ENCODE measurements around the gene HRG.

The HRG gene

GRCh38 chr3:186639778-186640472 lies 25.9 kb upstream of the HRG start, which contains the start of gene FETUB:
Gene FETUB (plus strand): TSS chr3:186640399. CDS start chr3:186640461, 62 bp downstream.
- no peak for DNase-seq

GRCh38 chr3:186640473-186640818 lies 25.4 kb upstream of the HRG start:
- DNase-seq: no peak

DNA sequence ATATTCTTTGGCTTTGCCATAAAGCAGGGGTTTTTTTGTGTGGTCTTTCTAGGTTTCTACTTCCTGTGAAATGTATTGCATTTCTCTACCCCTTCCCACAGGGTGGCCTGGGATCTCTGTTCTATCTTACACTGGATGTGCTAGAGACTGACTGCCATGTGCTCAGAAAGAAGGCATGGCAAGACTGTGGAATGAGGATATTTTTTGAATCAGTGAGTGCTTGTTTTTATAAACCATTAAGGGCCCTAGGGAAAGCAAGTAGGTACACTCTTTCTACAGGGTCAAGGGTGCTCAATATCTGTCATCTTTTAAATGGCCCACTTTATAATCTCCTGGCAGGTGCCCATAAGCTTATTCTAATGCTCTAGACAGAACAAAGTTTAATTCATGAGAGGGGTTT lies 24.9 kb upstream of the HRG start:
- no peak for DNase-seq

GRCh38 chr3:186642014-186642413 lies 23.8 kb upstream of the HRG start:
- DNase-seq: no peak

GRCh38 chr3:186643493-186643892 lies 22.3 kb upstream of the HRG start:
- DNase-seq: no peak

- DNase-seq: no peak
Observed at GRCh38 chr3:186644683-186645082, 21.1 kb upstream of the HRG start.

DNA sequence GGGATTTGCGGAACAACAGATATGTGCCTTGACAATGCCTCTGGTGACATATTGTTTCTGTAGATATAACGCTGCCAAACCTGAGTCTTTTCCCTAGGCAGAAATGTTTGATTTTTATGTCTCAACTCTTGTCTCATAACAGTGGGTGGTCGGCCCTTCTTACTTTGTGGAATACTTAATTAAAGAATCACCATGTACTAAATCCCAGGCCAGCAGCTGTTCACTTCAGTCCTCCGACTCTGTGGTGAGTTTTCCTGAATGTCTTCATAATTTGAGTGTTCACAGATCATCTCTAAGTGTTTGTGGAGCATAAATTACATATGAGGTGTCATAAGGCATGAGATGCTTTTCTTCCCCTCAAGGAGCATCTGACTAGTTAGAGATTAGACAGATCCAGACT lies 19.7 kb upstream of the HRG start:
- no peak for DNase-seq

DNA sequence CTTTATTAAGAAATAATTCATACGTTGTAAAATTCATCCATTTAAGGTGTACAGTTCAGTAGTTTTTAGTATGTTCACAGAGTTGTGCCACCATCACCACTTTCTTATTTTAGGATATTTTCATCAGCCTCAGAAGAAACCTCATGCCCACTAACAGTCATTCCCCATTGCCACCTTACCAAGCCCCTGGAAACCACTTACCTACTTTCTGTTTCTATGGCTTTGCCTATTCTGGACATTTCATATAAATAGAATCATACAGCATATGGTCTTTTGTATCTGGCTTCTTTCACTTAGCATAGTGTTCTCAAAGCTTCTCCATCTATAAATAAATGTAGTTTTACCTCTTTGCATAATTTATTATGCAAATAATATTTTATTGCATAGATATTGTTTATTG lies 19.0 kb upstream of the HRG start:
- no peak for DNase-seq

- DNase-seq: no peak
Observed at GRCh38 chr3:186648851-186649250, 17.0 kb upstream of the HRG start.

DNA sequence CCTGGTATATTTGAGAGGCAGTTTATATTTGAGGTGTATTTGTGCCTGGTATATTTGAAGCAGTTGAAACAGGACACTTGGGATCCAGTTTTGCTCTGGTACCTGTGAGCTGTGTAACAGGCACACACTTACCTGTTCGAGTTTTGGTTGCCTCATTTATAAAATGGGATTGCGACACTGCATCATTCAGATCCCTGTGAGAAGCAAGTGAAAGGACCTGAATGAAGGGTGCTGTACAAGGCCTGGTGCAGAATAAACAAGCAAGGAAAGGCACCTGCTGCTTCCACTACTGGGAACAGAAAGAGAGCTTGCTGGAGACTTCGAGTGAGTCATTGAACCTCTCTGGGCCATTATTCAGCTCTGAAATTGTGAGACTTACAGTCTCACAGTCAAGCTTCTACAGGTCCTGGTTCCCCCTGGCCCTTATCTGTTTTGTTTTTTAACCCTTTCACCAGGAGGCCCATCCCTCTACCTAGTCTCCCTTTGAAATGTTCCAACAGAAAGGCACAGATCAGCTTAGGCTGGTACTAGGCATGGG lies 14.1 kb upstream of the HRG start:
- no peak for DNase-seq

GRCh38 chr3:186653080-186653707 lies 12.6 kb upstream of the HRG start:
- no peak for DNase-seq

DNA sequence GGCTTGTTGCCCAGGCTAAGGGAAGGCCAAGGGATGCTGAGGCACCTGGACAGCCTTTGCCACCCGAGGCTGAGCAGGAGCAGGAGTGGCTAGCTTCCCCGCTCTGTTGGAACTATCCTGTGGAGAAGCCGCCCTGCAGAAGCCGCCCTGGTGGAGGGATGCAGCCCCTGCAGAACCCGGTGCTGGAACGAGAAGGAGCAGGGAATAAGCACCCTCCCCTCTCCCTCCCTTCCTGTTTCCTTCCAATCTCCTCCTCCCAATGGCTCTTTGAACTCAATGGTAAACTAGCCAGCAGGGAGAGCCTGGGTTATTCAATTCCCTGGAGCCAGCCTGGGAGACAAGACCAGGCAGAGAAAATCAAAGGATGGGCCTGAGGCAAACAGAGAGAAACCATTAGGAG lies 11.8 kb upstream of the HRG start:
- no peak for DNase-seq

- DNase-seq: no peak
Observed at GRCh38 chr3:186663361-186664118, 2.3 kb upstream of the HRG start.

DNA sequence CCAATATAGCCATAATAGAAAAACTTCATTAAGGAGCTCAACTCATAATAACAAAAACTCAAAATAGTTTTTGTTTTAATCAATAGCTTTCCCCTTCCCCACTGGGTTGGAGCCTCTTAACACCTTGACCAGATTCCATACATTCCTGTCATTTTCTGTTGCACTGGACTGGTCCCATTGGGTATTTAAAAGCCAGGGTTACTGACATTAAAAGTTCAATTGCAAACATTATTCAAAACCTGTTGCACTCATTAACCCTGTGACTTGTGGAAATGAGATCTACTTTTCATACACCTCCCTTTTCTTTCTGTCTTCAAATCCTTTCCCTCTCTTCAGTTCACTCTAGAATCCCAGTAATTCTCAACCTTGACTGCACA lies 1.7 kb upstream of the HRG start:
- no peak for DNase-seq

GRCh38 chr3:186664506-186664905 lies 1.3 kb upstream of the HRG start:
- DNase-seq: no peak

- DNase-seq: no peak
Observed at GRCh38 chr3:186668426-186668825, 2.6 kb downstream of the HRG start.

DNA sequence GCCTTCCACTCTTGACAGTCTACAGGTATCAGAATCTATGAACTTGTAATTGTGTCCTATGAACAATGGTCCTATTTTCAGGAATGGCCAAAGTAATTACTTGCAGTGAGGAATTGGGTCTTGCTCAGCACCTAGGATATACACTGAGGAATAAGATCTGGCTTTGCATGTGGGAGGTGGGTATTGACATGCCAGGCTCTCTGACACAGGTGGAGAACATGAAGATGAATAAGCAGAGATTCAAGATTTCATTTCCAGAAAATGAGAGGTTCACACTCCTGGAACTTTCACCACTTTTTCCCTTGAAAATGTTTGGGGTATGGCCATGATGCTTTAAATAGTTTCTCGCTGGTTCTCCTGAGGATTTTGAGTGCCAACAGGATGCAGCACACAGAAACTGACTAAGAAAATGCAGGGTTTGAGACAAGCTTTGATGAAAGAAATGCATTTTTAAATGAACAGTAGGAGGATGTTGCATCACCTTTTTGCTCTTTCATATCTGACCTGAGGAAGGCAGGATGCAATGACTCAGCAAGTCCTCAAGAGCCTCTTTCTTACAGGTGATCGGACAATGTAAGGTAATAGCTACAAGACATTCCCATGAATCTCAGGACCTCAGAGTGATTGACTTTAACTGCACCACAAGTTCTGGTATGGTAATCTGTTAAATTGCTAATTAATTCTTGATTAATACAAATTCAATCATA lies 3.7 kb downstream of the HRG start:
- no peak for DNase-seq

GRCh38 chr3:186670155-186670554 lies 4.3 kb downstream of the HRG start:
- no peak for DNase-seq

GRCh38 chr3:186671051-186671450 lies 5.2 kb downstream of the HRG start:
- DNase-seq: no peak

GRCh38 chr3:186678604-186679003 lies 12.8 kb downstream of the HRG start:
- DNase-seq: no peak

DNA sequence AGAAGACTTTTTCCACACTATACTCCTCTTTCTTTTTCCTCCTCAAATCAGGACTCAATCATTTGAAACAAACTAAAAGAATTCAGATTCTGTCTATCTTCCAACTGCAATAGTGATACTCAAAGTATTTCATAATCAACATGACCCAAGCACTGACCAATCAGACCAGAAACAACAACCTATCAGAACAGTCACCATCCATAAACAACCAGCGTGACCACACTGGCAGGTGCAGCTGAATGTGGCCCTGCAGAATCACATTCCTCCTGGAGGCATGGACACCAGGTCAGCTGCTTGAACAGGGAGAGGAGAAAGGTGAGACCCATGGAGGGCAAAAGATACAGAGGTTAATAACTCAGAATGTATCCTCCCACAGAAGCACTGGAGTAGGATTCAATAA lies 13.3 kb downstream of the HRG start:
- DNase-seq: no peak

GRCh38 chr3:186680869-186681268 lies 15.1 kb downstream of the HRG start:
- DNase-seq: no peak

DNA sequence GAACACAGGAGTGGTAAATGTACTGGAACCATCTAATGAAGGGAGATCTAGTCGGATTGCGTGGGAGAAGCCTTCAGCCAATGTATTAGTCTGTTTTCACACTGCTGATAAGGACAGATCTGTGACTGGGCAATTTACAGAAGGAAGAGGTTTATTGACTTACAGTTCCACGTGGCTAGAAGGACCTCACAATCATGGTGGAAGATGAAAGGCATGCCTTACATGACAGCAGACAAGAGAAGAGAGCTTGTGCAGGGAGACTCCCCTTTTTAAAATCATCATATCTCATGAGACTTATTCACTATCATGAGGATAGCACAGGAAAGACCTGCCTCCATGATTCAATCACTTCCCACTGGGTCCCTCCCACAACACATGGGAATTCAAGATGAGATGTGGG lies 17.0 kb downstream of the HRG start:
- no peak for DNase-seq

Measured in activated CD4-positive, alpha-beta T cell treated with anti-CD3 and anti-CD28 coated beads, Interleukin-2, amount 50 U/mL, for 4 hours (primary cell).